H1 (cell line): ENCODE data around the gene DGKI.

Experiments used
- CBX5 ChIP-seq: fragments of 300-800, 300-1000 bp; sonication (generic); IDR thresholded peaks from 2 replicates; pipeline ENCODE4 v1.7.1; 2016; ENCODE audit warnings: antibody characterized with exemption, low read length, low read depth
- CBX8 ChIP-seq: fragments of 300-800, 300-1000 bp; sonication (generic); IDR thresholded peaks from 2 replicates; pipeline ENCODE4 v1.7.1; 2016; ENCODE audit warnings: low read depth, low read length, borderline replicate concordance
- EZH2 ChIP-seq: fragments of 200-600 bp; sonication (generic); IDR thresholded peaks from 2 replicates; pipeline ENCODE4 v1.7.1; 2012; ENCODE audit warnings: low read depth, mild to moderate bottlenecking, moderate library complexity, low read length, inconsistent platforms; ENCODE audit not compliant: severe bottlenecking
- HDAC2 ChIP-seq, 2 experiments: fragments of 300-600 bp in 1 of 2; sonication (generic) in 1 of 2; IDR thresholded peaks; 2 replicates each; pipeline ENCODE4 v1.6.1; 2011 to 2012; ENCODE audit warnings: low read depth in 2 of 2, low read length in 2 of 2, mild to moderate bottlenecking in 2 of 2, moderate library complexity in 2 of 2, borderline replicate concordance in 1 of 2, inconsistent platforms in 1 of 2
- POLR2A ChIP-seq, 2 experiments: IDR thresholded peaks; 1 replicate in 1 of 2; 2 replicates in 1 of 2; pipeline ENCODE4 v1.6.1; 2011; ENCODE audit warnings: low read depth in 2 of 2, low read length in 2 of 2, mild to moderate bottlenecking in 2 of 2; ENCODE audit errors: control extremely low read depth in 1 of 2
- RAD21 ChIP-seq, 2 experiments: IDR thresholded peaks in 1 of 2; conservative IDR thresholded peaks in 1 of 2; 2 replicates each; pipeline ENCODE4 v1.6.1; 2011; ENCODE audit warnings: low read depth in 2 of 2, low read length in 2 of 2, improper control_type of control experiment in 1 of 2, inconsistent platforms in 1 of 2, mild to moderate bottlenecking in 1 of 2, moderate library complexity in 1 of 2
- SP1 ChIP-seq: IDR thresholded peaks from 2 replicates; pipeline ENCODE4 v1.6.1; 2011; ENCODE audit warnings: low read depth, low read length
- SUZ12 ChIP-seq: fragments of 200-600 bp; sonication (generic); IDR thresholded peaks from 2 replicates; pipeline ENCODE4 v1.6.1; 2012; ENCODE audit warnings: mild to moderate bottlenecking, inconsistent platforms, low read length, moderate library complexity, mixed read lengths
- TF ChIP-seq, protein P1 (sequence below): IDR thresholded peaks from 2 replicates; pipeline ENCODE4 v1.6.1; 2012; ENCODE audit warnings: inconsistent platforms
- TF ChIP-seq, protein P2 (sequence below), 3 experiments: IDR thresholded peaks; 1 replicate in 2 of 3; 2 replicates in 1 of 3; pipeline versions ENCODE4 v1.5.1 to v1.6.1; 2011; ENCODE audit warnings: low read length in 3 of 3, mild to moderate bottlenecking in 3 of 3, inconsistent platforms in 2 of 3, low read depth in 1 of 3, moderate library complexity in 1 of 3; ENCODE audit not compliant: insufficient read depth in 1 of 3; ENCODE audit errors: control extremely low read depth in 1 of 3

DNA sequence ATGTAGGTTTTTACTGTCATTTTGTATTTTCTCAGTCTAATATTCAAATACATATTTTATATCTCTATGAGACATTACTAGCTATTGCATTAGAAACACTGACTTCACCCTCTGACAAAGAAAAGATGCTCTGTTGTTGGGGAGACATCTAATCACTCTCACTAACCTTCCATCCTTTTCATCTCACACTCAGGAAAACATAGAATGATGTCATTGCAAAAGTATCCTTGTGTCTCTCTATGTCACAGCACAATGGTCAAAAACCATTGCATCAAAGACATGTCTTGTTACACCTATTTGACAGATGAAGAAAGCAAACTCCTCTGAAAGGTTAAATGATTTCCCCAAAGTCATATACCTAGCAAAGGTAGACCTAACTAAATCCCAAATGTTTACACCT, 272.0 kb downstream of the DGKI start:
- TF ChIP-seq, protein P1, sequence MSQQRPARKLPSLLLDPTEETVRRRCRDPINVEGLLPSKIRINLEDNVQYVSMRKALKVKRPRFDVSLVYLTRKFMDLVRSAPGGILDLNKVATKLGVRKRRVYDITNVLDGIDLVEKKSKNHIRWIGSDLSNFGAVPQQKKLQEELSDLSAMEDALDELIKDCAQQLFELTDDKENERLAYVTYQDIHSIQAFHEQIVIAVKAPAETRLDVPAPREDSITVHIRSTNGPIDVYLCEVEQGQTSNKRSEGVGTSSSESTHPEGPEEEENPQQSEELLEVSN = no peak
- no peak for TF ChIP-seq CBX5
- TF ChIP-seq, protein P2, sequence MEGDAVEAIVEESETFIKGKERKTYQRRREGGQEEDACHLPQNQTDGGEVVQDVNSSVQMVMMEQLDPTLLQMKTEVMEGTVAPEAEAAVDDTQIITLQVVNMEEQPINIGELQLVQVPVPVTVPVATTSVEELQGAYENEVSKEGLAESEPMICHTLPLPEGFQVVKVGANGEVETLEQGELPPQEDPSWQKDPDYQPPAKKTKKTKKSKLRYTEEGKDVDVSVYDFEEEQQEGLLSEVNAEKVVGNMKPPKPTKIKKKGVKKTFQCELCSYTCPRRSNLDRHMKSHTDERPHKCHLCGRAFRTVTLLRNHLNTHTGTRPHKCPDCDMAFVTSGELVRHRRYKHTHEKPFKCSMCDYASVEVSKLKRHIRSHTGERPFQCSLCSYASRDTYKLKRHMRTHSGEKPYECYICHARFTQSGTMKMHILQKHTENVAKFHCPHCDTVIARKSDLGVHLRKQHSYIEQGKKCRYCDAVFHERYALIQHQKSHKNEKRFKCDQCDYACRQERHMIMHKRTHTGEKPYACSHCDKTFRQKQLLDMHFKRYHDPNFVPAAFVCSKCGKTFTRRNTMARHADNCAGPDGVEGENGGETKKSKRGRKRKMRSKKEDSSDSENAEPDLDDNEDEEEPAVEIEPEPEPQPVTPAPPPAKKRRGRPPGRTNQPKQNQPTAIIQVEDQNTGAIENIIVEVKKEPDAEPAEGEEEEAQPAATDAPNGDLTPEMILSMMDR (IDR thresholded peaks at IDR 0.05; ENCODE audit: control extremely low read depth in 1 of 3, insufficient read depth in 1 of 3, low read depth in 1 of 3, low read length in 3 of 3) = no peak
- no peak for TF ChIP-seq EZH2
- TF ChIP-seq CBX8 = no peak
- no peak for TF ChIP-seq RAD21 (IDR thresholded peaks at IDR 0.05 in 1 of 2, conservative IDR thresholded peaks at IDR 0.05 in 1 of 2; ENCODE audit: low read depth in 2 of 2, low read length in 2 of 2)
- no peak for TF ChIP-seq HDAC2 (IDR thresholded peaks at IDR 0.05; ENCODE audit: borderline replicate concordance in 1 of 2, low read depth in 2 of 2, low read length in 2 of 2)
- no peak for TF ChIP-seq POLR2A (IDR thresholded peaks at IDR 0.05; ENCODE audit: control extremely low read depth in 1 of 2, low read depth in 2 of 2, low read length in 2 of 2)
- no peak for TF ChIP-seq SP1
- TF ChIP-seq SUZ12 = no peak
